B cell (primary cell): Measurements from ENCODE around the gene CNTNAP2.

ENCODE experiments used
- EZH2 ChIP-seq: IDR thresholded peaks from 2 replicates; pipeline ENCODE4 v1.6.1; 2012; ENCODE audit warnings: borderline replicate concordance, low read depth, mild to moderate bottlenecking, moderate library complexity, low read length; ENCODE audit not compliant: insufficient read depth, poor library complexity, severe bottlenecking
- TF ChIP-seq, protein P1 (sequence below): fragments of 200-600 bp; IDR thresholded peaks from one replicate; pipeline ENCODE4 v1.8.0; 2022; ENCODE audit warnings: antibody characterized with exemption, mild to moderate bottlenecking

DNA sequence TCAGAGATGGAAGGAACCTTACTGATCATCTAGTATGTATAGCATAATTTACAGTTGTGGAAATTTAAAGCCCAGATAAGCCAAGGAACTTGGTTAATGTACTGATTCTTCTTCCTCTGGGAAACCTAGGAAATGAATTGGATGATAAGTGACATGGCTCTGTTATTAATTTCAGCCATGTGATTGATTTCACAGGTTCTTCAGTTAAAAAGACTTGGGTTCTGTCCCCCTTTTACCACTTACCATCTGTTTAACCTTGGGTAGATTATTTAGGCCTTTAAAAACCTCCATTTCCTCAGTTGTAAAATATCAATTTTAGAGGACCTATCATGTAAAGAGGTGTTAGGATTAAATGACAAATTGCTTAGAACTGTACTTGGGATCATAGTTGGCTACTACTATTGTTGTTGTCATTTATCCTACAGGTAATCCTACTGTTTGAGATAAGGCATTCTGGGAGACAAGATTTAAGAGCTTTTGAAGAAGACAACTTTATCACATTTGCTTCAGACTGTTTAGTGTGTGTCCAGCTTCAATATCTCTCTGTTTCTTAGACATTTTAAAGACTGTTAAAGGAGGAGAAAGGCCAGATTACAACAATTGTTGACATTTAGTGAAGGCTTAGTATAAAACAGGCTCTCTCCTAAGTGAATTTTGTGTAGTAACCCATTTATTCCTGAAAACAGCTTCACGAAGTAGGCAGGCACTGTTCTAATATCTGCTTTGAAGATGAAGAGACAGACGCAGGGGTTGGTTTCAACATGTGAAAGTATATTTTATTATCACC lies 1476.9 kb downstream of the CNTNAP2 start:
- TF ChIP-seq, protein P1, sequence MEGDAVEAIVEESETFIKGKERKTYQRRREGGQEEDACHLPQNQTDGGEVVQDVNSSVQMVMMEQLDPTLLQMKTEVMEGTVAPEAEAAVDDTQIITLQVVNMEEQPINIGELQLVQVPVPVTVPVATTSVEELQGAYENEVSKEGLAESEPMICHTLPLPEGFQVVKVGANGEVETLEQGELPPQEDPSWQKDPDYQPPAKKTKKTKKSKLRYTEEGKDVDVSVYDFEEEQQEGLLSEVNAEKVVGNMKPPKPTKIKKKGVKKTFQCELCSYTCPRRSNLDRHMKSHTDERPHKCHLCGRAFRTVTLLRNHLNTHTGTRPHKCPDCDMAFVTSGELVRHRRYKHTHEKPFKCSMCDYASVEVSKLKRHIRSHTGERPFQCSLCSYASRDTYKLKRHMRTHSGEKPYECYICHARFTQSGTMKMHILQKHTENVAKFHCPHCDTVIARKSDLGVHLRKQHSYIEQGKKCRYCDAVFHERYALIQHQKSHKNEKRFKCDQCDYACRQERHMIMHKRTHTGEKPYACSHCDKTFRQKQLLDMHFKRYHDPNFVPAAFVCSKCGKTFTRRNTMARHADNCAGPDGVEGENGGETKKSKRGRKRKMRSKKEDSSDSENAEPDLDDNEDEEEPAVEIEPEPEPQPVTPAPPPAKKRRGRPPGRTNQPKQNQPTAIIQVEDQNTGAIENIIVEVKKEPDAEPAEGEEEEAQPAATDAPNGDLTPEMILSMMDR: no peak
- TF ChIP-seq EZH2: no peak
